K562 (cell line): ENCODE data around the gene URM1.

Source experiments
- BHLHE40 ChIP-seq: IDR thresholded peaks from 2 replicates; pipeline ENCODE4 v1.6.1; 2011; ENCODE audit warnings: low read length, improper control_type of control experiment
- CHD4 ChIP-seq: fragments of 200-600 bp; sonication (generic); IDR thresholded peaks from 3 replicates; pipeline ENCODE4 v1.6.1; 2012; ENCODE audit warnings: low read depth, mild to moderate bottlenecking, mixed read lengths, low read length, inconsistent platforms; ENCODE audit not compliant: insufficient read depth, insufficient replicate concordance, poor library complexity, severe bottlenecking
- HMG20B ChIP-seq: fragments of 250-450 bp; sonication (Bioruptor Pico); IDR thresholded peaks from 2 replicates; pipeline ENCODE4 v1.5.0; 2021; ENCODE audit warnings: mild to moderate bottlenecking
- RAD21 ChIP-seq, 2 experiments: fragments of 250-450 bp in 1 of 2; fragments of 450-650 bp in 1 of 2; sonication (Bioruptor Pico) in 1 of 2; formaldehyde crosslinking in 1 of 2; IDR thresholded peaks in 1 of 2; conservative IDR thresholded peaks in 1 of 2; 2 replicates each; pipeline versions ENCODE4 v1.4.0 to v1.8.0; 2020 to 2022; ENCODE audit warnings: mild to moderate bottlenecking in 2 of 2, moderate library complexity in 1 of 2
- TEAD1 ChIP-seq, 2 experiments: fragments of 450-650 bp in 1 of 2; sonication (generic) in 1 of 2; formaldehyde crosslinking; IDR thresholded peaks; 2 replicates each; pipeline versions ENCODE4 v1.4.0 to v1.8.0; 2020 to 2022; ENCODE audit warnings: mild to moderate bottlenecking in 2 of 2, missing genetic modification reagents in 1 of 2
- ZNF324 ChIP-seq: fragments of 250-450 bp; sonication (Bioruptor Pico); IDR thresholded peaks from 2 replicates; pipeline ENCODE4 v1.4.0; 2020; ENCODE audit warnings: mild to moderate bottlenecking
- ZNF41 ChIP-seq: fragments of 250-450 bp; sonication (Bioruptor Pico); conservative IDR thresholded peaks from 2 replicates; pipeline ENCODE4 v1.4.0; 2020; ENCODE audit warnings: mild to moderate bottlenecking
- TF ChIP-seq, protein P1 (sequence below), 3 experiments: IDR thresholded peaks in 2 of 3; conservative IDR thresholded peaks in 1 of 3; 2 replicates each; pipeline ENCODE4 v1.5.1; 2011 to 2012; ENCODE audit warnings: low read length in 3 of 3, mild to moderate bottlenecking in 3 of 3, control low read depth in 2 of 3, improper control_type of control experiment in 1 of 3, inconsistent platforms in 1 of 3, low read depth in 1 of 3, mixed read lengths in 1 of 3, moderate library complexity in 1 of 3; ENCODE audit not compliant: insufficient read depth in 2 of 3

DNA sequence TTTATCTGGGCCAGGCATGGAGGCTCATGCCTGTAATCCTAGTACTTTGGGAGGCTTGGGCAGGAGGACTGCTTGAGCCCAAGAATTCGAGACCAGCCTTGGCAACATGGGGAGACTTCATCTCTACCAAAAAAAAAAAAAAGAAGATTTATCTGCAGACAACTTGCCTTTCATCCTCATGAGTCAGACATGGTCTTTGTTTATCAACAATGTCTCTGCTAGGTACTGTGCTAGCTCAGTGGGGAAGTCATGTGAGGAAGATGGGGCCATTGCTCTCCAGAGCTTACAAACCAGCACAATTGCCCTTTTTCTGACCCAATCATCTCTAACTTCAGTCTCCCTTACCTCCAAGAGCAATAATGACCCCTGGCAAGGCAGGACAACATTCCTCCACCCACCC, 1.6 kb downstream of the URM1 start:
- no peak for TF ChIP-seq ZNF41
- no peak; the same call in 1 of the 2 replicates for TF ChIP-seq BHLHE40
- no peak for TF ChIP-seq ZNF324 (CRISPR knock-in tag)
- TF ChIP-seq, protein P1, sequence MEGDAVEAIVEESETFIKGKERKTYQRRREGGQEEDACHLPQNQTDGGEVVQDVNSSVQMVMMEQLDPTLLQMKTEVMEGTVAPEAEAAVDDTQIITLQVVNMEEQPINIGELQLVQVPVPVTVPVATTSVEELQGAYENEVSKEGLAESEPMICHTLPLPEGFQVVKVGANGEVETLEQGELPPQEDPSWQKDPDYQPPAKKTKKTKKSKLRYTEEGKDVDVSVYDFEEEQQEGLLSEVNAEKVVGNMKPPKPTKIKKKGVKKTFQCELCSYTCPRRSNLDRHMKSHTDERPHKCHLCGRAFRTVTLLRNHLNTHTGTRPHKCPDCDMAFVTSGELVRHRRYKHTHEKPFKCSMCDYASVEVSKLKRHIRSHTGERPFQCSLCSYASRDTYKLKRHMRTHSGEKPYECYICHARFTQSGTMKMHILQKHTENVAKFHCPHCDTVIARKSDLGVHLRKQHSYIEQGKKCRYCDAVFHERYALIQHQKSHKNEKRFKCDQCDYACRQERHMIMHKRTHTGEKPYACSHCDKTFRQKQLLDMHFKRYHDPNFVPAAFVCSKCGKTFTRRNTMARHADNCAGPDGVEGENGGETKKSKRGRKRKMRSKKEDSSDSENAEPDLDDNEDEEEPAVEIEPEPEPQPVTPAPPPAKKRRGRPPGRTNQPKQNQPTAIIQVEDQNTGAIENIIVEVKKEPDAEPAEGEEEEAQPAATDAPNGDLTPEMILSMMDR (IDR thresholded peaks at IDR 0.05 in 2 of 3, conservative IDR thresholded peaks at IDR 0.05 in 1 of 3; ENCODE audit: insufficient read depth in 2 of 3, low read depth in 1 of 3, low read length in 3 of 3) = no peak
- no peak for TF ChIP-seq TEAD1 (CRISPR knock-in tag; IDR thresholded peaks at IDR 0.05)
- no peak for TF ChIP-seq HMG20B (CRISPR knock-in tag)
- TF ChIP-seq RAD21 (CRISPR knock-in tag; conservative IDR thresholded peaks at IDR 0.05 in 1 of 2, IDR thresholded peaks at IDR 0.05 in 1 of 2) = no peak
- TF ChIP-seq CHD4 = no peak
